Activated T-cell treated with anti-CD3 and anti-CD28 coated beads, Interleukin-2, amount 50 U/mL, for 1 hour (primary cell): Measurements from ENCODE around the gene CPLX4.

Source experiments
- DNase-seq: peaks from one replicate; pipeline ENCODE4 v3.0.0-alpha.2; 2020

CPLX4 gene

GRCh38 chr18:59318460-59319050 lies at the start of gene CPLX4:
Gene CPLX4 (minus strand): TSS chr18:59318649. CDS start chr18:59318462, 187 bp downstream.
- DNase-seq: no peak

- DNase-seq: no peak
Observed at GRCh38 chr18:59360381-59360780, 41.9 kb upstream of the CPLX4 start.

GRCh38 chr18:59359576-59359952 lies 41.1 kb upstream of the CPLX4 start:
- no peak for DNase-seq

- DNase-seq: peak; percentile 91
Observed at GRCh38 chr18:59358712-59359575, 40.5 kb upstream of the CPLX4 start, which contains the start of gene LMAN1. Gene LMAN1 (minus strand): TSS chr18:59359265. CDS start chr18:59359244, 21 bp downstream.

GRCh38 chr18:59358414-59358711 lies 39.9 kb upstream of the CPLX4 start:
- no peak for DNase-seq

DNA sequence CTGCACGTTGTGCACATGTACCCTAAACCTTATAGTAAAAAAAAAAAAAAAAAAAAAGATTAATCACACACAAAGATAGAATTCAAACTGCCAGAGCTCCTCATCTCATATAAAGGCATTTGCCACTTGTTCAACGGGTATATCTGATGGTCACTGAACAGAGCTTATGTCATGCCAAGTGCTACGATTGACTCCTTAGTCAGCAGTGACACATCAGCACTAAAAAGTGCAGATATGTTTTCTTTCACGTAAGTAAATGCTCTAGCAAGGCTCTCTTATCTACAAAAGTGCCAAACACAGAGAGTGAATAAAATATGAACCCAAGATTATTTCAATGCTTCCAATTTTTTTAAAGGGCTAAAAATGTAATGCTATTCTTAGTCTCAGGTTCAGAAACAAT lies 39.5 kb upstream of the CPLX4 start:
- no peak for DNase-seq

GRCh38 chr18:59354731-59355130 lies 36.3 kb upstream of the CPLX4 start:
- no peak for DNase-seq

- no peak for DNase-seq
Observed at GRCh38 chr18:59353079-59353680, 34.7 kb upstream of the CPLX4 start.

GRCh38 chr18:59352250-59352855 lies 33.9 kb upstream of the CPLX4 start:
- no peak for DNase-seq

DNA sequence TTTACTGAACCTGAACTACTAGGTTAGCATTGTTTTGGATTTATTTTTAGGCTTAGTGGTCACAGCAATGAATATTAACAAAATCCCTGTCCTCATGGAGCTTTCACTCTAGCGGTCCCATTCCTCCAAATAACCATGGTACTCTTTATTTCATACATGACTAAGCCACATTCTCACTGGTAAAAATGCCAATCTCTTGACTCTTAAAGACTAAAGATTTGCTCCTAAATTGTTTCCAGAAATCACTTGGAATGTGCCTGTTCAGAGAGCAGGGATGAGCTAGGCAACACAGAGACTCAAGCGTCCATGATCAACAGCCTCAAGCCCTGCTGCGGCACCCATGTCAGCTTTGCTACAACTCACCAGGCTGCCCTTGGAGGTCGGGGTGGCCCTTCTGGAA lies 27.1 kb upstream of the CPLX4 start:
- no peak for DNase-seq

DNA sequence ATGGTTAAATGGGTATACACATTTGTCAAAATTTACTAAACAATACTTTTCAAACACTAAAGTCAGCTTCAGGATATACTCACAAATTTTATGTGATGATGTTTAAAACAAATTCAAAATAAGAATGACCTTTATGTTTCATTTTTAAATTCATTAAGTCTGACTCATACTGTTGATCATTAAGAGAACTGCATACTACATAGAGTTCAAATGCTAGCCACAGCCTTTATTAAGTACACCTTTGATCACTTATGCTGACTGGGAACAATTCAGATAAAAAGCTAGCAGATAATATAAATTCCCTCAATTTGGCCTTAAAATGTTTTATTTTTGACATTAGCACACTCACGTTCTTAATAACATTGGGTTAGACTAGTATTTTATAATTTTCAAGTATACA lies 26.5 kb upstream of the CPLX4 start:
- no peak for DNase-seq

DNA sequence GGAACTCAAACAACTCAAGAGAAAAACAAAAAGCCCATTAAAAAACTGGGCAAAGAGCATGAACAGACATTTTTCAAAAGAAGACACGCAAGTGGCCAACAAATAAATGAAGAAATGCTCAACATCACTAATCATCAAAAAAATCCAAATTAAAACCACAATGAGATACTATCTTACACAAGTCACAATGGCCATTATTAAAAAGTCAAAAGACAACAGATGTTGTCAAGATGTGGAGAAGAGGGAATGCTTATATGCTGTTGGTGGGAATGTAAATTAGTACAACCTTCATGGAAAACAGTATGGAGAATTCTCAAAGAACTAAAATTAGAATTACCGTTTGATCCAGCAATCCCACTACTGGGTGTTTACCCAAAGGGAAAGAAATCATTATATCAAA lies 25.5 kb upstream of the CPLX4 start:
- no peak for DNase-seq

DNA sequence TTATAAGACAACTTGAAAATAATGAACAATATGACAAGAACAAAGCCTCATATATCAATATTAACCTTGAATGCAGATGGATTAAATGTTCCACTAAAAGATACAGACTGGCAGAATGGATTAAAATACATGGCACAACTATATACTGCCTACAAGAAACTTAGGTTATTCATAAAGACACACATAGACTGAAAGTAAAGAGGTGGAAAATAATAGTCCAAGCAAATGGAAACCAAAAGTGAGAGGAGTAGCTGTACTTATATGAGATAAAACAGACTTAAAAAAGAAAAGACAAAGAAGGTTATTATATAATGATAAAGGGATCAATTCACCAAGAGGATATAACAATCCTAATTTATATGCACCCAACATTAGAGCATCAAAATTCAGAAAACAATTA lies 22.4 kb upstream of the CPLX4 start:
- DNase-seq: no peak

- no peak for DNase-seq
Observed at GRCh38 chr18:59340312-59340711, 21.9 kb upstream of the CPLX4 start.

- no peak for DNase-seq
Observed at GRCh38 chr18:59332986-59333385, 14.5 kb upstream of the CPLX4 start.

DNA sequence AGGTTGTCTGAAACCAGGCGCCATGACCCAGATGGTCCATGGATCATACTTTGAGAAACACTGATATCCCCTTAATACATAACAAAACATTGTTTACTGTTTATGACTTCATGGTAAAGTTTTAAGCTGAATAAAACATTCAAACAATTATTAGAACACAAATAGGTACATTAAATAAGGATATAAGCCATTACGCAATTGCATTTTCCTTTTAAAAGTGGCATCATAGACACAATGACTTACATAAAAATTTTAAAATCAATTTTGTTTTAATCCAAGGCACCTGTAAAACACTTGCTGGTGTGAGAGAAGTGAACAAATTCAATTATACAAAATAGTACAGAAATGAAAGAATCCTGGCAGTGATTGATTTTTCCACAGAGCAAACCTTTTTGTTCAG lies 10.2 kb upstream of the CPLX4 start:
- no peak for DNase-seq

- no peak for DNase-seq
Observed at GRCh38 chr18:59325965-59326364, 7.5 kb upstream of the CPLX4 start.

GRCh38 chr18:59324623-59324971 lies 6.1 kb upstream of the CPLX4 start:
- DNase-seq: no peak

- no peak for DNase-seq
Observed at GRCh38 chr18:59323931-59324622, 5.6 kb upstream of the CPLX4 start.

DNA sequence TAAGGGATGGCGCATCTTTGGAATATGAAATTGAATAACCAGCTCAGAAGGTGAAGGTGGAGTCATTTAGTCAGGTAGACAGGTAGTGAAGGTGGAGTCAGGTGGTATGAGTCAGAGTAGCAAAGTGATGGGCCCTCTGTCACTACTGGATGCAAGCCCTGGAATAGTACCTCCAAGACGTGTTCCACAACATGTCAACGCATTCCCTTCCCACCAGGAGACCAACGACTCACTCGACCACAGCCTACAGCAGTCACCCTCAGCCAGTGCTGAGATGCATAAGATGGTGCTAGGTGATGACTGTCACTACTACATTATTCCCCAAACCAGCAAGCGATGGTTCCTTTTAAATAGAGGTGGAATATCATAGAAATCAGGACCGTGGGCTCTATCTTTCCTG lies 6.8 kb downstream of the CPLX4 start:
- no peak for DNase-seq

DNA sequence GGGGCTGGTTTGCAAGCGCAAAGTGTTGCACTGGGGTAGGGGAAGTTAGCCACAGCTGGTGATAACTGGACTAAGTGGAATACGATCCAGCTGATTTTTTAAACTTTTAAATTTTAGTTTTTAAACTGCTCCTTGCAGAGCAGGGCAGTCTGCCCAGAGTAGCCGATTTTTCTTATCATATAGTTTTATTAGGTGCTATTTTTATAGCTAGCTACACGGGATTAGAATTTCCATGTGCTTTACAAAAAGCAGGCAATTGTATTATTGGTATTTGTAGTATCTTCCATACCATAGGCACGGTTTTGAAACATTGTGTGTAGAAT lies 9.6 kb downstream of the CPLX4 start:
- no peak for DNase-seq

GRCh38 chr18:59308248-59308937 lies 10.1 kb downstream of the CPLX4 start:
- peak; percentile 75 for DNase-seq

GRCh38 chr18:59306640-59307039 lies 11.8 kb downstream of the CPLX4 start:
- no peak for DNase-seq
